Loucy (cell line): Measurements from ENCODE around the gene NMRAL1.

ENCODE experiments used
- CTCF ChIP-seq: fragments of 200-600 bp; sonication (generic); conservative IDR thresholded peaks from 2 replicates; pipeline ENCODE4 v1.5.1; 2014; ENCODE audit warnings: mild to moderate bottlenecking, antibody characterized with exemption, low read length
- EZH2phosphoT487 ChIP-seq: fragments of 200-600 bp; IDR thresholded peaks from 2 replicates; pipeline ENCODE4 v1.6.1; 2018; ENCODE audit warnings: antibody characterized with exemption, mild to moderate bottlenecking, moderate library complexity, borderline replicate concordance

- no peak for TF ChIP-seq CTCF
- TF ChIP-seq EZH2phosphoT487, result no peak
Measured at GRCh38 chr16:4523686-4524085, 49.3 kb upstream of the NMRAL1 start.
